Liver (tissue), 3 donors: ENCODE data around the gene PRXL2A.

Source experiments
- CTCF ChIP-seq: fragments of 150-350 bp; IDR thresholded peaks from 2 replicates; pipeline ENCODE4 v1.5.1; 2017; ENCODE audit warnings: improper control_type of control experiment, low read depth, low read length; ENCODE audit not compliant: missing input control
- FOXA1 ChIP-seq: IDR thresholded peaks from 2 replicates; pipeline ENCODE4 v1.6.1; 2016; ENCODE audit warnings: antibody characterized with exemption
- JUND ChIP-seq, 2 donors: IDR thresholded peaks; 2 replicates each; pipeline ENCODE4 v1.6.1; 2016; ENCODE audit warnings: antibody characterized with exemption in 2 of 2
- MAX ChIP-seq: IDR thresholded peaks from 2 replicates; pipeline ENCODE4 v1.6.1; 2016; ENCODE audit warnings: antibody characterized with exemption
- REST ChIP-seq: IDR thresholded peaks from 2 replicates; pipeline ENCODE4 v1.6.1; 2016; ENCODE audit warnings: antibody characterized with exemption, mild to moderate bottlenecking
- TAF1 ChIP-seq: conservative IDR thresholded peaks from 2 replicates; pipeline ENCODE4 v1.6.1; 2016; ENCODE audit warnings: antibody characterized with exemption, mild to moderate bottlenecking
- ZBTB33 ChIP-seq: IDR thresholded peaks from 2 replicates; pipeline ENCODE4 v1.6.1; 2016; ENCODE audit warnings: antibody characterized with exemption
- donor health status: healthy.
- donor health status: healthy.

- no peak for TF ChIP-seq CTCF
- TF ChIP-seq ZBTB33, result no peak
- TF ChIP-seq FOXA1, result no peak
- TF ChIP-seq TAF1, result no peak
- TF ChIP-seq MAX, result no peak
- no peak for TF ChIP-seq REST
- TF ChIP-seq JUND (IDR thresholded peaks at IDR 0.05), result no peak
These were observed 61.9 kb downstream of the PRXL2A start for GRCh38 chr10:80470266-80470665.
